CD4-positive, alpha-beta T cell treated with Interleukin-1 beta for 1 hour (primary cell): ENCODE measurements around the gene CD302.
"Not testable (repeated sequence)": the region's sequence is repeated elsewhere in the genome, so short reads cannot be mapped to it uniquely, and the experiment has no call there.

ENCODE experiments used
- DNase-seq, 2 donors: peaks; one replicate each; pipeline ENCODE4 v3.0.0-alpha.2; 2020 to 2022

CD302 gene

DNA sequence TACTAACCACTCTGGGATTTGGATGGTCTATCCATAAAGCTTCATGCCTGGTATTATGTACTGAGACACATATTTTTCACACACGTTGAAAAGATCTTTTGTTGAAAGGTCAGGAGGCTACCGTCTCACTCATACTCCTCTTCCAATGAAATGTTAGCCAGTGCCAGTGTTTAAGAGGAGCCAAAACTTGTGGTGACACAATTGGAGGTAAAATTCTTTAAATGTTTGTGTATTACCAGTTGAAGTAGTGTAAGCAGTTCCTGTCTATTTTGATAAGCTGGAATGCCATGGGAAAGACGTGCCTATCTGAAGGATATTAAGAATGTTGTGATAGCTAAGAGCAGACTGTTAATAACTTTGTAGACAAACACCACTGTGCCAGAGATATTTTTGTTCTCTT is 53.6 kb downstream of the CD302 start:
- no peak for DNase-seq

DNA sequence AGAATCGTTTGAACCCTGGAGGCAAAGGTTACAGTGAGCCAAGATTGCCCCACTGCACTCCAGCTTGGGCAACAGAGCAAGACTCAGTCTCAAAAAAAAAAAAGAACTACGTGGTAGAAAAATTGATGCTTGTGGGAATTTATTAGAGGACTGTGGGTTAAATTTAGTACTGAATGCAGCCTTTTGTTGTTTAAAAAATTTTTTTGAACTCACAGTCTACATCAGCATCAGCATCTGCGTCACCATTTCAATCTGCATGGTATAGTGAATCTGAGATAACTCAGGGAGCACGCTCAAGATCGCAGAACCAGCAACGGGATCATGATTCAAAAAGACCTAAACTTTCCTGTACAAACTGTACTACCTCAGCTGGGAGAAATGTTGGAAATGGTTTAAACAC is 55.2 kb downstream of the CD302 start:
- no peak for DNase-seq

DNA sequence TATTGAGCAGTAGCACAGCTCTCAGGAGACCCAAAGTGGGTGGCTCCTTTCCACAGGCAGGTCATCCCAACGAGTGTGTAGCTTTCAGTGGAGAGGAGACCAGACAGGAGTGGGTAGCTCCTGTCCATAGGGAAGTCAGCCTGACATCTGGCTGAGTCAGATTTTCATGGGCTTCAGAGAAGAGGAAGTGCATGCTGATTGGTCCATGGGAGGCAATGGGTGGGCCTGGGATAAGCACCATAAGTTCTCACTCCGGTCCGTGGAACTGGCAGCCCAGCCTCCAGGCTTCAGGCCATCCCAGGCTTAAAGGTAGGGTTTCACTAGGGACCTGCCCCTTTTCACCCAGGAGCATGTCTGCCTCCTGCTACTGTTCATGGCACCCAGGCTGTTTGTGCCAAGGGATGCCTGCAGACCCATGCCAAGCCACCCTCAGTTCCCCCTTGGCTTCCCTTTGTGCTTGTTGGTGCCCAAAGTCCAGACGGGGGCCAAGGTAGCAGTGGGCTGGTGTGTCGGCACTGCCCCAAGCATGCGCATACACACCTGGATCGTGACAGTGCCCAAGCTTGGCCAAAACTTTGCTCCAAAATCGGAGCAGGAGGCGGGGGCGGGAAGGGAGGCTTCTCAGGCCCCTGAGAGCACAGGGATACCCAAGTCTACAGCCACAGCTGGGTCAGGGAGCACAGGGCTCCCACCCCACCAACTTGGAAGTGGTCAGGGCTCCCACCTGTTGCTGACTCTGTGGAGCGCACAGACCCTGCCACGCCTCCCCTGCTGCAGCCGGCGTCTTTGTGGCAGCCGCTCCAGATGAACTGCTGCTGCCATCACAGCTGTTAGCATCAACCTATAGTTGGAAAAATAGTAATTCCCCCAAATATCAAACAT is 59.3 kb downstream of the CD302 start:
- DNase-seq, result no peak

DNA sequence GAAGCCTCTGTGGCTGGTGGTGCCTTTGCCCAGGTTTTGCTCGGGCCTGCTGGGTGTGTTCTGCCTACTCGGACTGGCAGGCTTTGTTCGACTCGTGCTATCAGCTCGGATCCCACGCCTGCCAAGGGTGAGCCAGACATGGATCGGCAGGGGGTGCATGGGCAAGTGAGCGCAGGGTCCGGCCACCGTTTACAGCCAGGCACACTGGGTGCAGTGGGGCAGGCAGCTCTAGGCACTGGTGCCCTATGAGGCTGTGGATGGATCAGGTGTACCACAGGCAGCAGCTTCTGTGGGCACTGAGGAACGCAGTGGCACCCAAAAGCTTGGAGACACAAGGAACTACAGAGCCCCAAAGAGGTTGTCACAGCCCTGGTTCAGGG is 60.1 kb downstream of the CD302 start:
- no peak for DNase-seq

- no peak for DNase-seq
Observed at GRCh38 chr2:159737292-159737916, 60.6 kb downstream of the CD302 start.

GRCh38 chr2:159736048-159736447 is 62.0 kb downstream of the CD302 start:
- DNase-seq, result no peak

DNA sequence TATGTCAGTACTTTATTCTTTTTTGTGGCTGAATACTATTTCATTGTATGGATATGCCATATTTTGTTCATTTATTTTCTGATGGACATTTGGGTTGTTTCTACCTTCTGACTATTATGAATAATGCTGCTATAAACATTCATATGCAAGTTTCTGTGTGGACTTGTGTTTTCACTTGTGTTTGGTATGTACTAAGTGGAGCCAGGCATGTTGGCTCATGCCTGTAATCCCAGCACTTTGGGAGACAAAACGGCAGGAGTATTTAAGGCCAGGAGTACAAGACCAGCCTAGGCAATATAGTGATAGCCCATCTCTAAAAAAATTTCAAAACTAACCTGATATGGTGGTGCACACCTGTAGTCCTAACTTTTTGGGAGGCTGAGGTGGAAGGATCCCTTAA is 62.4 kb downstream of the CD302 start:
- DNase-seq, result no peak

GRCh38 chr2:159728629-159729028 is 69.4 kb downstream of the CD302 start:
- no peak for DNase-seq

GRCh38 chr2:159725713-159726112 is 72.3 kb downstream of the CD302 start:
- DNase-seq, result no peak

DNA sequence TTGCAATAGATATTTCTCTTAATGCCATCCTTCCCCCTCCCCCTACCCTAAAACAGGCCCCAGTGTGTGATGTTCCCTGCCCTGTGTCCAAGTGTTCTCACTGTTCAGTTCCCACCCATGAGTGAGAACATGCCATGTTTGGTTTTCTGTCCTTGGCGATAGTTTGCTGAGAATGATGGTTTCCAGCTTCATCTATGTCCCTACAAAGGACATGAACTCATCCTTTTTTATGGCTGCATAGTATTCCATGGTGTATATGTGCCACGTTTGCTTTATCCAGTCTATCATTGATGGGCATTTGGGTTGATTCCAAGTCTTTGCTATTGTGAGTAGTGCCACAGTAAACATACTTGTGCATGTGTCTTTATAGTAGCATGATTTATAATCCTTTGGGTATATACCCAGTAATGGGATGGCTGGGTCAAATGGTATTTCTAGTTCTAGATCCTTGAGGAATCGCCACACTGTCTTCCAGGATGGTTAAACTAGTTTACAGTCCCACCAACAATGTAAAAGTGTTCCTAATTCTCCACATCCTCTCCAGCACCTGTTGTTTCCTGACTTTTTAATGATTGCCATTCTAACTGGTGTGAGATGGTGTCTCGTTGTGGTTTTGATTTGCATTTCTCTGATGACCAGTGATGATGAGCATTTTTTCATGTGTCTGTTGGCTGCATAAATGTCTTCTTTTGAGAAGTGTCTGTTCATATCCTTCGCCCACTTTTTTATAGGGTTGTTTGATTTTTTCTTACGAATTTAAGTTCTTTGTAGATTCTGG is 73.0 kb downstream of the CD302 start:
- DNase-seq, result not testable (repeated sequence)

DNA sequence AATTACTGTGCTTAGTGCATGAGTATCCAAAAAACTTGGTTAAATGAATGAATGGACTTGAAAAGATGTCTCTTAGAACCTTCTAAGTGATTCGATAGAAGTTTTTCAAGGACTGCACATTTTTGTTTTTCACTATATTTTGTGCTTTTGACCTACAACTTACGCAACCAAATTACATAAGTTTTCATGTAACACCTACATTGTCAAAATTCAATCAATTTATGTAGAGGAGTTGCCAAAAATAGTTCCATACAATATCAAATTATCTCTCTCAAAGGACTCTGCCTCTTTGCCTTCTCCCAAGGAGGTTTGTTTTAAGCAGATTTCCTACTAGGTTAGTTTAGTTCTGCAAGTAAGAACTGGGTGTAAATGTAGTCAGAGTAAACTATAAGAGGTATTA is 75.4 kb downstream of the CD302 start:
- no peak for DNase-seq

DNA sequence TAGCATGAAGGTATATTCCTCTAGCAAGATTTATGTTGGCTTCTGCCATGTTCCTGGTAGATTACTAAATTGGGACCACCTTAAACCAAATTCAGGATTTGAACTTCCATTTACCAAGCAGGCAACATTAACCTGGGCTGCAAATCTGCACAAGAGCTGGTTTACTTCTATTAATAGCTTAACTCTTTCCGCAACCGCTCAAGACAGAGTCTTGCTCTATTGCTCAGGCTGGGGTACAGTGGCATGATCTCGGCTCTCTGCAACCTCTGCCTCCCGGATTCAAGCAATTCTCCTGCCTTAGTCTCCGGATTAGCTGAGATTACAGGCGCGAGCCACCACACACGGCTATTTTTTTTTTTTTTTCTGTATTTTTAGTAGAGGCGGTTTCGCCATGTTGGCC is 77.3 kb downstream of the CD302 start:
- no peak for DNase-seq
